PC-3 (cell line): ENCODE data around the gene PLIN3. TPM values are rescaled to one million over a fixed set of nuclear protein-coding genes. Genes with fewer than 3 reads are reported as not detected.

Experiments
- ATAC-seq: fragments of 200-7000 bp; cut with Tn5 transposase; 2 replicates; pipeline ENCODE4 v1.9.1; 2020; ENCODE audit warnings: mild to moderate bottlenecking, moderate library complexity
- BruUV-seq: library from RNA; stranded (reverse); fragments of 400-500 nt; replicated peaks from 2 replicates; lab custom pipeline; 2021; lab: Mats Ljungman, UMichigan
- CTCF ChIA-PET: fragments of 300-600 bp; sonication (Branson Sonifier 250); formaldehyde crosslinking; loops from one replicate; lab custom pipeline; 2022; ENCODE audit warnings: antibody characterized with exemption; lab: Charles Lee
- POLR2A ChIA-PET: fragments of 300-600 bp; sonication (Branson Sonifier 250); formaldehyde crosslinking; loops from one replicate; lab custom pipeline; 2022; ENCODE audit warnings: antibody characterized with exemption; ENCODE audit not compliant: unreplicated experiment; lab: Charles Lee
- DNase-seq: peaks from one replicate; pipeline ENCODE4 v3.0.0-alpha.2; 2015
- H2AFZ ChIP-seq: fragments of 300-600 bp; sonication (generic); 2 replicates; pipeline ENCODE4 v1.6.0; 2016; ENCODE audit warnings: antibody characterized with exemption, low read length
- H3F3A ChIP-seq: fragments of 300-600 bp; sonication (generic); one replicate; pipeline ENCODE4 v1.6.0; 2017; ENCODE audit warnings: antibody characterized with exemption, low read length, control low read depth, mild to moderate bottlenecking; ENCODE audit not compliant: unreplicated experiment
- H3K27ac ChIP-seq: fragments of 300-600 bp; sonication (generic); 2 replicates; pipeline ENCODE4 v1.5.1; 2016; ENCODE audit warnings: mild to moderate bottlenecking, low read length
- H3K27me3 ChIP-seq: fragments of 300-600 bp; sonication (generic); 2 replicates; pipeline ENCODE4 v1.6.1; 2016; ENCODE audit warnings: low read length, mixed read lengths
- H3K36me3 ChIP-seq: fragments of 300-600 bp; sonication (generic); 2 replicates; pipeline ENCODE4 v1.6.1; 2016; ENCODE audit warnings: low read depth, mixed run types, low read length, mixed read lengths
- H3K4me1 ChIP-seq: fragments of 300-600 bp; sonication (generic); 2 replicates; pipeline ENCODE4 v1.5.1; 2016; ENCODE audit warnings: low read length; ENCODE audit not compliant: insufficient read depth
- H3K4me2 ChIP-seq: fragments of 300-600 bp; sonication (generic); 2 replicates; pipeline ENCODE4 v1.6.0; 2016; ENCODE audit warnings: low read length
- H3K4me3 ChIP-seq: fragments of 300-600 bp; sonication (generic); 2 replicates; pipeline ENCODE4 v1.5.1; 2016; ENCODE audit warnings: mild to moderate bottlenecking, low read length, mixed read lengths
- H3K79me2 ChIP-seq: fragments of 300-600 bp; sonication (generic); 2 replicates; pipeline ENCODE4 v1.6.1; 2017; ENCODE audit warnings: low read length, mixed read lengths
- H3K9ac ChIP-seq: fragments of 300-600 bp; sonication (generic); 2 replicates; pipeline ENCODE4 v1.6.0; 2016; ENCODE audit warnings: mild to moderate bottlenecking, low read length
- H3K9me2 ChIP-seq: fragments of 300-600 bp; sonication (generic); replicated peaks from 2 replicates; pipeline ENCODE4 v1.6.1; 2016; ENCODE audit warnings: mixed run types, low read length, mixed read lengths
- H3K9me3 ChIP-seq: fragments of 300-600 bp; sonication (generic); 2 replicates; pipeline ENCODE4 v1.6.1; 2016; ENCODE audit warnings: low read length, mixed read lengths
- H4K20me1 ChIP-seq: fragments of 300-600 bp; sonication (generic); 2 replicates; pipeline ENCODE4 v1.6.1; 2016; ENCODE audit warnings: low read length, mixed read lengths
- EZH2 ChIP-seq: fragments of 300-600 bp; sonication (generic); IDR thresholded peaks from one replicate; pipeline ENCODE4 v1.6.1; 2017; ENCODE audit warnings: antibody characterized with exemption, mild to moderate bottlenecking, low read length; ENCODE audit not compliant: unreplicated experiment
- EZH2phosphoT487 ChIP-seq: fragments of 300-600 bp; sonication (generic); IDR thresholded peaks from 2 replicates; pipeline ENCODE4 v1.6.1; 2018; ENCODE audit warnings: mild to moderate bottlenecking, antibody characterized with exemption, low read length, borderline replicate concordance
- intact Hi-C: fragments of 100-400 bp; cut with micrococcal nuclease; formaldehyde crosslinking; loops from 2 replicates; pipeline ENCODE4 v1.9.0; 2023
- total RNA-seq: library from RNA; depleted of rRNA; stranded (reverse); fragments of >200 nt; gene quantifications from 2 replicates; pipeline ENCODE4 v1.2.3, GENCODE V29; 2014
- TF ChIP-seq, protein P1 (sequence below): fragments of 300-600 bp; sonication (generic); conservative IDR thresholded peaks from 2 replicates; pipeline ENCODE4 v1.5.1; 2017; ENCODE audit warnings: antibody characterized with exemption, low read depth, mild to moderate bottlenecking, low read length

Gene PLIN3
- total RNA-seq, 1 experiment from 2014 or later = 136 TPM

DNA sequence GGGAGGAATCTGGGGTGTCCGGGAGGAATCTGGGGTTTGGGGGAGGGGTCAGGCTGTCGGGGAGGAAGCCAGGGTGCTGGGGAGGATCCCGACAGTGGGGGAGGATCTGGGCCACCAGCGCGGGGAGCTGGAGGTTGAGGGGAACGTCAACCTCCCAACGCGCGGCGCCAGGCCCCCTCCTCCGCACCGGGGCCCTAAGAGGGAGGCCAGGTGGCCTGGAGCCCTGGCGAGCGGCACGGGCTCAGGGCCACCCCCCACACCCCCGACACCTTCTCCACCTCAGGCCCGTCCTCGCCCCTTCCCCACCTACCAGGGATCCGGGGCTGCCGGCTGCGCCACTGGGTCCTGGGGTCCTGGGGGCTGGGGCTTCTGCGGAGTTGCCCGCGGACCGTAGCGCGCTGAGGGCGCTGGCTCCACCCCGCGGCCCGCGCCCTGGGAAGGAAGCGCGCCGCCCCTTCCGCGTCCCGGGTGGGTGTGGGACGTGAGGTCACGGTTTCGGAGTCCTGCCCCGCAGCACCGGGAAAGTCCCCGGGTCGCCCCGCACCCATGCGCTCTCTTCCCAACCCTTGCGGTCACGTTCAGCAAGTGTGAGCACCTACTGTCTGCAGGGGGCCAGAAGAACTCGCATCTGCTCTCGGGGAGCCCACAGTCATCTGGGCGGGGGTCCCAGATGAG, 36.0 kb downstream of the PLIN3 start, which contains the start of gene TICAM1:
Gene TICAM1 (minus strand): TSS at position 409 of the 675 bp plus-strand sequence. CDS start 13,335 bp downstream, outside the sequence.
- H3K9me3 ChIP-seq = no peaks in the 10 kb centered on the region
- H3K9me2 ChIP-seq = no peaks in the 10 kb centered on the region
- no peaks in the 10 kb centered on the region for H4K20me1 ChIP-seq
- DNase-seq (peak; percentile 63), ATAC-seq (peak; percentile 90)
- POLR2A ChIA-PET = interaction anchor here (0.7 kb wide), 1 partner anchor 349 kb away, joined by 3 read pairs; no protein-coding TSS in a partner anchor
- CTCF ChIA-PET = interaction anchor here (0.6 to 1.1 kb wide), 2 partner anchors 22 to 258 kb away, joined by 3 to 4 read pairs; no protein-coding TSS in a partner anchor
- no peaks in the 10 kb centered on the region for H3K36me3 ChIP-seq
- H3K4me3 ChIP-seq = peak within 1 kb of the TSS; percentile 92
- no TSS peak for BruUV-seq
- intact Hi-C loops = no loop called here
- H3K4me1 ChIP-seq = peaks cover 13% of the 10 kb centered on the region; the same call in 1 of the 2 replicates
- peaks cover 46% of the 10 kb centered on the region for H3K79me2 ChIP-seq
- TF ChIP-seq, protein P1, sequence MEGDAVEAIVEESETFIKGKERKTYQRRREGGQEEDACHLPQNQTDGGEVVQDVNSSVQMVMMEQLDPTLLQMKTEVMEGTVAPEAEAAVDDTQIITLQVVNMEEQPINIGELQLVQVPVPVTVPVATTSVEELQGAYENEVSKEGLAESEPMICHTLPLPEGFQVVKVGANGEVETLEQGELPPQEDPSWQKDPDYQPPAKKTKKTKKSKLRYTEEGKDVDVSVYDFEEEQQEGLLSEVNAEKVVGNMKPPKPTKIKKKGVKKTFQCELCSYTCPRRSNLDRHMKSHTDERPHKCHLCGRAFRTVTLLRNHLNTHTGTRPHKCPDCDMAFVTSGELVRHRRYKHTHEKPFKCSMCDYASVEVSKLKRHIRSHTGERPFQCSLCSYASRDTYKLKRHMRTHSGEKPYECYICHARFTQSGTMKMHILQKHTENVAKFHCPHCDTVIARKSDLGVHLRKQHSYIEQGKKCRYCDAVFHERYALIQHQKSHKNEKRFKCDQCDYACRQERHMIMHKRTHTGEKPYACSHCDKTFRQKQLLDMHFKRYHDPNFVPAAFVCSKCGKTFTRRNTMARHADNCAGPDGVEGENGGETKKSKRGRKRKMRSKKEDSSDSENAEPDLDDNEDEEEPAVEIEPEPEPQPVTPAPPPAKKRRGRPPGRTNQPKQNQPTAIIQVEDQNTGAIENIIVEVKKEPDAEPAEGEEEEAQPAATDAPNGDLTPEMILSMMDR = no peak
- TF ChIP-seq EZH2phosphoT487 = no peak
- TF ChIP-seq EZH2 = no peak
- H3K4me2 ChIP-seq = peak within 1 kb of the TSS; percentile 94
- H3K27ac ChIP-seq = peak within 1 kb of the TSS; percentile 56
- H2AFZ ChIP-seq = peak within 1 kb of the TSS; percentile 92
- no peaks in the 10 kb centered on the region for H3K27me3 ChIP-seq
- no peaks in the 10 kb centered on the region for H3F3A ChIP-seq
- peak within 1 kb of the TSS; percentile 93 for H3K9ac ChIP-seq

DNA sequence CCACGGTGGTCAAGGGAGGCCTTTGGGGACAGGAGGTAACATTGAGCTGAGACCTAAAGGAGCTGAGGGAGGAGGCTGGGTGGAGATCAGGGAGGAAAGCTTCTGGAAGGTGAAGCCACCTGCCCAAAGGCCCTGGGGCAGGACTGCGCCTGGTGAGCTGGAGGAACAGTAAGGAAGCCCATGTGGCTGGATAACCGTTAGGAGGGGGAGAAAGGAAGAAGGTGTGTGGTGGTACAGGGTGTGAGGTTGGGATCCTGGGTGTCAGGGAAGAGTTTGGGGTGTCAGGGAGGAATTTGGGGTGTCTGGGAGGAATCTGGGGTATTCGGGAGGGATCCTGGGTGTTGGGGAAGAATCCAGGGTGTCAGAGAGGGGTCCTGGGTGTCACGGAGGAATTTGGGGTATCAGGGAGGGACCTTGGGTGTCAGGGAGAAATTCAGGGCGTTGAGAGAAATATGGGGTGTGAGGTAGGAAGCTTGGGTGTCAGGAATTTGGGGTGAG, 36.6 kb downstream of the PLIN3 start:
- POLR2A ChIA-PET = interaction anchor here (0.7 kb wide), 1 partner anchor 349 kb away, joined by 3 read pairs; no protein-coding TSS in a partner anchor
- peak overlapping the region; percentile 93 for H3K9ac ChIP-seq
- TF ChIP-seq, protein P1 = no peak
- TF ChIP-seq EZH2phosphoT487 = no peak
- TF ChIP-seq EZH2 = no peak
- H3K27me3 ChIP-seq = no peaks in the 10 kb centered on the region
- H3K27ac ChIP-seq = peak overlapping the region; percentile 56
- peaks cover 13% of the 10 kb centered on the region; the same call in 1 of the 2 replicates for H3K4me1 ChIP-seq
- no peaks in the 10 kb centered on the region for H3F3A ChIP-seq
- peak overlapping the region; percentile 92 for H3K4me3 ChIP-seq
- peak; percentile 36 for ATAC-seq
- H4K20me1 ChIP-seq = no peaks in the 10 kb centered on the region
- BruUV-seq = TSS peak; percentile 72
- peak overlapping the region; percentile 92 for H2AFZ ChIP-seq
- intact Hi-C loops = no loop called here
- H3K79me2 ChIP-seq = peaks cover 48% of the 10 kb centered on the region
- no peaks in the 10 kb centered on the region for H3K9me2 ChIP-seq
- peak; percentile 23 for DNase-seq
- CTCF ChIA-PET = interaction anchor here (0.6 to 1.1 kb wide), 2 partner anchors 21 to 257 kb away, joined by 3 to 4 read pairs; no protein-coding TSS in a partner anchor
- H3K36me3 ChIP-seq = no peaks in the 10 kb centered on the region
- H3K4me2 ChIP-seq = peak overlapping the region; percentile 94
- H3K9me3 ChIP-seq = no peaks in the 10 kb centered on the region
